Stimulated activated CD8-positive, alpha-beta memory T cell treated with anti-CD3 and anti-CD28 coated beads, Interleukin-12 subunit alpha, Interleukin-12 subunit beta, amount 100 ng/mL, for 24 hours (primary cell): Measurements from ENCODE around the gene KNTC1.
"Not testable (repeated sequence)": the region's sequence is repeated elsewhere in the genome, so short reads cannot be mapped to it uniquely, and the experiment has no call there.

Experiments
- DNase-seq: peaks from one replicate; pipeline ENCODE4 v3.0.0-alpha.2; 2020; ENCODE audit errors: extremely low read depth

The KNTC1 gene

GRCh38 chr12:122526683-122527477 lies at the start of gene KNTC1, which contains the start of gene RSRC2:
Gene KNTC1, plus strand, starts transcription at chr12:122527249. Its CDS starts 2,815 bp downstream, at chr12:122530064.
Gene RSRC2, minus strand, starts transcription at chr12:122526936. Its CDS starts 83 bp downstream, at chr12:122526853.
- DNase-seq = peak; percentile 94

GRCh38 chr12:122480753-122481152 lies 46.3 kb upstream of the KNTC1 start:
- no peak for DNase-seq

GRCh38 chr12:122481861-122482260 lies 45.2 kb upstream of the KNTC1 start:
- no peak for DNase-seq

- no peak for DNase-seq
Observed at GRCh38 chr12:122483969-122484368, 43.1 kb upstream of the KNTC1 start.

GRCh38 chr12:122484385-122484784 lies 42.7 kb upstream of the KNTC1 start:
- not testable (repeated sequence) for DNase-seq

GRCh38 chr12:122486360-122486759 lies 40.7 kb upstream of the KNTC1 start:
- DNase-seq = not testable (repeated sequence)

GRCh38 chr12:122486805-122487426 lies 40.1 kb upstream of the KNTC1 start:
- DNase-seq = no peak

- DNase-seq = not testable (repeated sequence)
Observed at GRCh38 chr12:122487807-122488206, 39.2 kb upstream of the KNTC1 start.

GRCh38 chr12:122489038-122489437 lies 38.0 kb upstream of the KNTC1 start:
- DNase-seq = no peak

GRCh38 chr12:122491991-122492390 lies 35.1 kb upstream of the KNTC1 start:
- DNase-seq = no peak

GRCh38 chr12:122493222-122493621 lies 33.8 kb upstream of the KNTC1 start:
- DNase-seq = not testable (repeated sequence)

- DNase-seq = no peak
Observed at GRCh38 chr12:122495258-122495657, 31.8 kb upstream of the KNTC1 start.

GRCh38 chr12:122499991-122500684 lies 26.9 kb upstream of the KNTC1 start:
- DNase-seq = no peak

GRCh38 chr12:122500685-122501488 lies 26.2 kb upstream of the KNTC1 start, which contains the start of gene ZCCHC8:
Gene ZCCHC8, minus strand, starts transcription at chr12:122500932. Its CDS starts 92 bp downstream, at chr12:122500840.
- peak; percentile 90 for DNase-seq

- no peak for DNase-seq
Observed at GRCh38 chr12:122501489-122501989, 25.5 kb upstream of the KNTC1 start.

GRCh38 chr12:122503147-122503751 lies 23.8 kb upstream of the KNTC1 start:
- DNase-seq = no peak

- no peak for DNase-seq
Observed at GRCh38 chr12:122503783-122504590, 23.1 kb upstream of the KNTC1 start.

- DNase-seq = no peak
Observed at GRCh38 chr12:122505419-122506051, 21.5 kb upstream of the KNTC1 start.

- DNase-seq = no peak
Observed at GRCh38 chr12:122506393-122506938, 20.6 kb upstream of the KNTC1 start.
